K562 (cell line): Measurements from ENCODE around the gene TNNT3. TPM values are rescaled to one million over a fixed set of nuclear protein-coding genes. Genes with fewer than 3 reads are reported as not detected.

ENCODE experiments used
- ATAC-seq: fragments of 200-7000 bp; cut with Tn5 transposase; 3 replicates; pipeline ENCODE4 v1.9.1; 2020; ENCODE audit warnings: moderate library complexity
- BruUV-seq: library from RNA; stranded (reverse); fragments of 400-500 nt; replicated peaks from 2 replicates; lab custom pipeline; 2021; lab: Mats Ljungman, UMichigan
- CTCF ChIA-PET: fragments of 300-600 bp; formaldehyde crosslinking; extraction: SDS; loops from one replicate; lab custom pipeline; 2021; ENCODE audit warnings: low intra/inter-chr PET ratio; lab: Yijun Ruan, JAX
- POLR2A ChIA-PET: fragments of 300-600, 350-650 bp; sonication (Branson Sonifier 250); formaldehyde crosslinking; extraction: SDS; loops from one replicate; lab custom pipeline; 2021; ENCODE audit warnings: antibody characterized with exemption, inconsistent platforms; lab: Yijun Ruan, JAX
- DNase-seq, 4 experiments: peaks; one replicate each; pipeline versions ENCODE4 v3.0.0 to v3.0.0-alpha.2; 2011 to 2018; ENCODE audit warnings: low spot score in 3 of 4, mixed read lengths in 3 of 4; ENCODE audit errors: extremely low read depth in 1 of 4
- FAIRE-seq: peaks from 2 replicates; lab custom pipeline; 2011; peaks lifted over from hg19 to GRCh38; lab: Jason Lieb, UNC
- H2AFZ ChIP-seq: 2 replicates; pipeline ENCODE4 v1.6.0; 2011; ENCODE audit warnings: low read depth, low read length, control low read depth, inconsistent platforms
- H3K27ac ChIP-seq: fragments of 200-600 bp; 3 replicates; pipeline ENCODE4 v1.8.0; 2011; ENCODE audit warnings: low read depth, mild to moderate bottlenecking, control low read depth, inconsistent platforms, low read length, moderate library complexity, mixed read lengths; ENCODE audit errors: extremely low read depth
- H3K27me3 ChIP-seq, 2 experiments: fragments of 300-600 bp in 1 of 2; 2 replicates in 1 of 2; 3 replicates in 1 of 2; pipeline versions ENCODE4 v1.6.0 to v1.8.0; 2011; ENCODE audit warnings: inconsistent platforms in 2 of 2, low read length in 2 of 2, mild to moderate bottlenecking in 1 of 2, mixed read lengths in 1 of 2, moderate library complexity in 1 of 2; ENCODE audit not compliant: control insufficient read depth in 2 of 2, insufficient read depth in 2 of 2
- H3K36me3 ChIP-seq: fragments of 300-600 bp; 3 replicates; pipeline ENCODE4 v1.8.0; 2011; ENCODE audit warnings: mild to moderate bottlenecking, low read length, inconsistent platforms; ENCODE audit not compliant: control insufficient read depth, insufficient read depth
- H3K4me1 ChIP-seq, 2 experiments: fragments of 200-600 bp in 1 of 2; replicated peaks in 1 of 2; 2 replicates in 1 of 2; 3 replicates in 1 of 2; pipeline versions ENCODE4 v1.5.1 to v1.8.0; 2011; ENCODE audit warnings: inconsistent platforms in 2 of 2, low read length in 2 of 2, mild to moderate bottlenecking in 1 of 2, mixed read lengths in 1 of 2, moderate library complexity in 1 of 2; ENCODE audit not compliant: control insufficient read depth in 2 of 2, insufficient read depth in 2 of 2
- H3K4me2 ChIP-seq: 2 replicates; pipeline ENCODE4 v1.6.1; 2011; ENCODE audit warnings: low read length, control low read depth, inconsistent platforms, mixed read lengths; ENCODE audit not compliant: insufficient read depth
- H3K4me3 ChIP-seq: fragments of 200-600 bp; sonication (generic), shearing (Covaris generic); 2 replicates; pipeline ENCODE4 v1.5.1; 2016; ENCODE audit warnings: control low read depth, inconsistent platforms
- H3K79me2 ChIP-seq: fragments of 200-600 bp; 3 replicates; pipeline ENCODE4 v1.8.0; 2011; ENCODE audit warnings: low read length, inconsistent platforms; ENCODE audit not compliant: control insufficient read depth, insufficient read depth
- H3K9ac ChIP-seq, 2 experiments: 2 replicates each; pipeline versions ENCODE4 v1.6.0 to v1.6.1; 2011; ENCODE audit warnings: low read depth in 2 of 2, low read length in 2 of 2, control low read depth in 1 of 2, inconsistent platforms in 1 of 2, mild to moderate bottlenecking in 1 of 2, mixed read lengths in 1 of 2; ENCODE audit not compliant: insufficient read depth in 1 of 2
- H3K9me1 ChIP-seq: one replicate; pipeline ENCODE4 v1.6.0; 2011; ENCODE audit warnings: inconsistent platforms, mild to moderate bottlenecking, low read length, moderate library complexity; ENCODE audit not compliant: control insufficient read depth, insufficient read depth
- H3K9me3 ChIP-seq: replicated peaks from 2 replicates; pipeline ENCODE4 v1.5.1; 2011; ENCODE audit warnings: low read depth, low read length, inconsistent platforms; ENCODE audit not compliant: control insufficient read depth, insufficient read depth
- H4K20me1 ChIP-seq: replicated peaks from 2 replicates; pipeline ENCODE4 v1.6.1; 2011; ENCODE audit warnings: low read length, inconsistent platforms, mixed read lengths; ENCODE audit not compliant: control insufficient read depth, insufficient read depth
- CLOCK ChIP-seq: fragments of 250-450 bp; sonication (Bioruptor Pico); IDR thresholded peaks from 2 replicates; pipeline ENCODE4 v1.4.0; 2020; ENCODE audit warnings: mild to moderate bottlenecking, moderate library complexity, borderline replicate concordance
- HOXB6 ChIP-seq: fragments of 250-450 bp; sonication (Bioruptor Pico); IDR thresholded peaks from 2 replicates; pipeline ENCODE4 v1.5.1; 2022; ENCODE audit warnings: mild to moderate bottlenecking, borderline replicate concordance
- SMAD4 ChIP-seq: fragments of 250-450 bp; sonication (Bioruptor Pico); conservative IDR thresholded peaks from 2 replicates; pipeline ENCODE4 v1.8.0; 2021; ENCODE audit warnings: inconsistent platforms, mild to moderate bottlenecking, moderate library complexity
- ZNF561 ChIP-seq: fragments of 450-650 bp; formaldehyde crosslinking; conservative IDR thresholded peaks from 2 replicates; pipeline ENCODE4 v1.4.0; 2020; ENCODE audit warnings: mild to moderate bottlenecking, moderate library complexity
- WGBS: fragments of 100-300 bp; shearing (Covaris generic); methylation state at CpG from one replicate; pipeline ENCODE4 v1.1.6; 2016; ENCODE audit warnings: low coverage, mixed read lengths; ENCODE audit not compliant: insufficient coverage; ENCODE audit errors: missing lambda C conversion rate; 5-methylcytosine and 5-hydroxymethylcytosine counted together
- in situ Hi-C: fragments of 300-500 bp; cut with MboI; formaldehyde crosslinking; loops from 4 replicates; pipeline ENCODE4 v1.15.0; 2018; ENCODE audit warnings: inconsistent platforms, mixed read lengths
- intact Hi-C: fragments of 100-400 bp; cut with micrococcal nuclease; formaldehyde crosslinking; loops from 2 replicates; pipeline ENCODE4 v1.14.2; 2022
- polyA plus RNA-seq, 8 experiments: library from polyadenylated mRNA; depleted of rRNA in 4 of 8; stranded (reverse) in 5 of 8; unstranded in 3 of 8; fragments of >200 nt; fragmentation: Nextera tagmentation in 2 of 8; fragmentation: Illumina TruSeq in 1 of 8; extraction: Ambion mirVana in 2 of 8; extraction: Trizol in 1 of 8; gene quantifications; 2 replicates each; pipeline versions ENCODE4 v1.2.1 to v1.2.3, GENCODE V29; 2011 to 2014; ENCODE audit warnings: inconsistent platforms in 1 of 8, missing spikeins in 1 of 8
- total RNA-seq, 7 experiments: library from RNA; depleted of rRNA in 6 of 7; stranded (reverse); fragments of >200 nt in 6 of 7; fragmentation: Illumina TruSeq in 2 of 7; extraction: Trizol in 2 of 7; gene quantifications; 2 replicates each; pipeline versions ENCODE4 v1.2.1 to v1.2.3, GENCODE V29; 2011 to 2021; ENCODE audit warnings: low replicate concordance in 1 of 7
- TF ChIP-seq, protein P1 (sequence below), 2 experiments: fragments of 450-650 bp in 1 of 2; sonication (generic) in 1 of 2; formaldehyde crosslinking in 1 of 2; IDR thresholded peaks in 1 of 2; conservative IDR thresholded peaks in 1 of 2; 2 replicates each; pipeline versions ENCODE4 v1.6.1 to v1.8.1; 2016 to 2023; ENCODE audit warnings: mild to moderate bottlenecking in 2 of 2, moderate library complexity in 2 of 2, inconsistent platforms in 1 of 2, missing genetic modification reagents in 1 of 2

TNNT3 gene
- total and polyA plus RNA-seq, 9 of the 15 experiments (the other 6 are each of a cell fraction or from before 2014, with no cell fraction given): 0.10 TPM; not detected in 8

GRCh38 chr11:1893581-1894359 is 25.7 kb upstream of the TNNT3 start:
- Histone ChIP-seq H3K9ac (no peak overlapping the region), H3K79me2 (no peaks in the 10 kb centered on the region), H3K9me3 (no peaks in the 10 kb centered on the region), H3K27ac (no peak overlapping the region), H3K4me1 (peaks cover 0 to 9% of the 10 kb centered on the region in 2 experiments; a peak in 3 of 5 replicates), H3K36me3 (no peaks in the 10 kb centered on the region), H3K27me3 (peaks cover 17 to 45% of the 10 kb centered on the region in 2 experiments), H3K4me3 (no peak overlapping the region), H3K4me2 (no peak overlapping the region), H2AFZ (no peak overlapping the region), H3K9me1 (no peaks in the 10 kb centered on the region), H4K20me1 (no peaks in the 10 kb centered on the region; the same call in 1 of the 2 replicates)
- in situ Hi-C loops (no loop called here), intact Hi-C loops (loop anchor here (1.0 kb wide), 1 partner anchor 23 kb away; no protein-coding TSS in a partner anchor)
- WGBS: 21% methylated on average over 5 of the region's 5 CpGs
- POLR2A ChIA-PET: no interaction called here
- FAIRE-seq (no peak), DNase-seq (no peak), ATAC-seq (no peak)
- CTCF ChIA-PET: no interaction called here
- BruUV-seq: no TSS peak
- TF ChIP-seq SMAD4: no peak
- no peak for TF ChIP-seq CLOCK (CRISPR knock-in tag)
- no peak for TF ChIP-seq ZNF561
- TF ChIP-seq HOXB6 (CRISPR knock-in tag): no peak
- TF ChIP-seq, protein P1, sequence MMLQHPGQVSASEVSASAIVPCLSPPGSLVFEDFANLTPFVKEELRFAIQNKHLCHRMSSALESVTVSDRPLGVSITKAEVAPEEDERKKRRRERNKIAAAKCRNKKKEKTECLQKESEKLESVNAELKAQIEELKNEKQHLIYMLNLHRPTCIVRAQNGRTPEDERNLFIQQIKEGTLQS (IDR thresholded peaks at IDR 0.05): no peak
- TF ChIP-seq, protein P1 (CRISPR knock-in tag; conservative IDR thresholded peaks at IDR 0.05): no peak
